ENCODE measurements around the gene DSTN.

Gene DSTN

GRCh38 chr20:17579369-17580039 is 9.6 kb downstream of the DSTN start:
- Histone ChIP-seq H3K9me2 (replicated peaks; ENCODE audit: low read depth, low read length) (no peaks in the 10 kb centered on the region), H3K79me2 (ENCODE audit: insufficient read depth, low read length) (peaks cover 92% of the 10 kb centered on the region), H3K9ac (ENCODE audit: low read depth, low read length, poor library complexity, severe bottlenecking) (no peak overlapping the region), H3K27me3 (ENCODE audit: insufficient read depth, low read length, poor library complexity, severe bottlenecking) (no peaks in the 10 kb centered on the region), H4K20me1 (ENCODE audit: insufficient read depth, low read length, poor library complexity, severe bottlenecking) (peaks cover 74% of the 10 kb centered on the region), H3F3A (ENCODE audit: low read depth) (no peaks in the 10 kb centered on the region), H3K9me3 (ENCODE audit: insufficient read depth, low read depth, low read length) (no peaks in the 10 kb centered on the region), H3K4me2 (ENCODE audit: low read depth, low read length, poor library complexity, severe bottlenecking) (no peak overlapping the region), H2AFZ (ENCODE audit: low read length) (no peak overlapping the region), H3K4me3 (ENCODE audit: low read length, poor library complexity, severe bottlenecking) (no peak overlapping the region), H3K36me3 (ENCODE audit: insufficient read depth, low read length) (no peaks in the 10 kb centered on the region), H3K4me1 (ENCODE audit: insufficient read depth, low read length, poor library complexity, severe bottlenecking) (peaks cover 24% of the 10 kb centered on the region)
- TF ChIP-seq CTCF (conservative IDR thresholded peaks at IDR 0.05; ENCODE audit: low read length) (no peak), EZH2phosphoT487 (IDR thresholded peaks at IDR 0.05; ENCODE audit: borderline replicate concordance) (no peak)

GRCh38 chr20:17580895-17581294 is 11.0 kb downstream of the DSTN start:
- Histone ChIP-seq H2AFZ (ENCODE audit: low read length) (no peak overlapping the region), H3K9me2 (replicated peaks; ENCODE audit: low read depth, low read length) (no peaks in the 10 kb centered on the region), H3K9me3 (ENCODE audit: insufficient read depth, low read depth, low read length) (no peaks in the 10 kb centered on the region), H3K36me3 (ENCODE audit: insufficient read depth, low read length) (no peaks in the 10 kb centered on the region), H3F3A (ENCODE audit: low read depth) (no peaks in the 10 kb centered on the region), H3K79me2 (ENCODE audit: insufficient read depth, low read length) (peaks cover 94% of the 10 kb centered on the region), H3K4me2 (ENCODE audit: low read depth, low read length, poor library complexity, severe bottlenecking) (no peak overlapping the region), H3K27me3 (ENCODE audit: insufficient read depth, low read length, poor library complexity, severe bottlenecking) (no peaks in the 10 kb centered on the region), H3K4me3 (ENCODE audit: low read length, poor library complexity, severe bottlenecking) (no peak overlapping the region), H3K9ac (ENCODE audit: low read depth, low read length, poor library complexity, severe bottlenecking) (no peak overlapping the region), H3K4me1 (ENCODE audit: insufficient read depth, low read length, poor library complexity, severe bottlenecking) (peaks cover 19% of the 10 kb centered on the region), H4K20me1 (ENCODE audit: insufficient read depth, low read length, poor library complexity, severe bottlenecking) (peaks cover 72% of the 10 kb centered on the region)
- no peak for TF ChIP-seq EZH2phosphoT487 (IDR thresholded peaks at IDR 0.05; ENCODE audit: borderline replicate concordance)
- no peak for TF ChIP-seq CTCF (conservative IDR thresholded peaks at IDR 0.05; ENCODE audit: low read length)

DNA sequence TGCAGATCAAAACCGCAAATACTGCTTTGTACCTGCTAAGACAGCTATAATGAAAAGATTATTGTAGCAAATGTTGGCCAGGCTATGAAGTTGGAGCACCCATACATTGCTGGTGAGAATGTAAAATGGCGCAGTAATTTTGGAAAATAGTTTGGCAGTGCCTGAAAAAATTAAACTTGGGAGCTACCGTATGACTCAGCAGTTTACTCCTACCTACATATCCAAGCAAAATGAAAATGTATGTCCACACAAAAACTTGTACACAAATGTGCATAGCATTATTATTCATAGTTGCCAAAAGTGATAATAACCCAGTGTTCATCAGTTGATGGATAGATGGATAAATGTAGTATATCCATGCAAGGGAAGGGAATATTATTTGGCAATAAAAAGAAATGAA is 13.3 kb downstream of the DSTN start:
- Histone ChIP-seq H3K79me2 (ENCODE audit: insufficient read depth, low read length) (peaks cover 98% of the 10 kb centered on the region), H3K9ac (ENCODE audit: low read depth, low read length, poor library complexity, severe bottlenecking) (no peak overlapping the region), H2AFZ (ENCODE audit: low read length) (no peak overlapping the region), H3K9me2 (replicated peaks; ENCODE audit: low read depth, low read length) (no peaks in the 10 kb centered on the region), H3K27me3 (ENCODE audit: insufficient read depth, low read length, poor library complexity, severe bottlenecking) (no peaks in the 10 kb centered on the region), H3K36me3 (ENCODE audit: insufficient read depth, low read length) (no peaks in the 10 kb centered on the region), H4K20me1 (ENCODE audit: insufficient read depth, low read length, poor library complexity, severe bottlenecking) (peaks cover 76% of the 10 kb centered on the region), H3K9me3 (ENCODE audit: insufficient read depth, low read depth, low read length) (no peaks in the 10 kb centered on the region), H3K4me3 (ENCODE audit: low read length, poor library complexity, severe bottlenecking) (no peak overlapping the region), H3K4me1 (ENCODE audit: insufficient read depth, low read length, poor library complexity, severe bottlenecking) (peaks cover 12% of the 10 kb centered on the region), H3F3A (ENCODE audit: low read depth) (no peaks in the 10 kb centered on the region), H3K4me2 (ENCODE audit: low read depth, low read length, poor library complexity, severe bottlenecking) (no peak overlapping the region)
- TF ChIP-seq CTCF (conservative IDR thresholded peaks at IDR 0.05; ENCODE audit: low read length) (no peak), EZH2phosphoT487 (IDR thresholded peaks at IDR 0.05; ENCODE audit: borderline replicate concordance) (no peak)

Data from Loucy (cell line).